SKM-1 treated with dmso at 0.1 percent for 144 hours (cell line): Measurements from ENCODE around the gene KRTAP10-9.
"Not testable (repeated sequence)": the region's sequence is repeated elsewhere in the genome, so short reads cannot be mapped to it uniquely, and the experiment has no call there.

ENCODE experiments used
- DNase-seq: peaks from one replicate; lab custom pipeline; 2025; ENCODE audit not compliant: unreplicated experiment; lab: John Stamatoyannopoulos, UW

The KRTAP10-9 gene

DNA sequence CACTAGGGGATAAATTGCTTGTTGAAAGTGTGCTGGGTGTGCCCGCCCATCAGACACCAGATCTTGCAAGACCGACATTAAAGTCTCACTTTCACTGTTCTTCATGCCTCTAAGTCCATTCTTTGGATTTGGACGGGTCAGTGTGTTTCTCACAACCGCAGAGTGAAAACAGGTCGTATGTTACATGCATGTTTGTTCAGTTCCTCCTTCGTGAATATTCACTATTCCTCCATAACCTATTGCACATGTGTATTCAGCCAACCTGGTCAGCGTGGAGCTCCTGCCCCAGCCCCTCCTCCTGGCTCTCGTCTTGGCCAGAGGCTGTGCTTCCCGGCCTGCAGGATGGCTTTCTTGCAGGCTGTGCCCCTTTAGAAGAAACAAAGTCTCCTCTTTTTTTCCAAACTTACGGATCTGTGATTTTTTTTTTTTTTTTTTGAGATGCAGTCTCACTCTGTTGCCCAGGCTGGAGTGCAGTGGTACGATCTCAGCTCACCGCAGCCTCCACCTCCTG is 32.4 kb upstream of the KRTAP10-9 start:
- no peak for DNase-seq

DNA sequence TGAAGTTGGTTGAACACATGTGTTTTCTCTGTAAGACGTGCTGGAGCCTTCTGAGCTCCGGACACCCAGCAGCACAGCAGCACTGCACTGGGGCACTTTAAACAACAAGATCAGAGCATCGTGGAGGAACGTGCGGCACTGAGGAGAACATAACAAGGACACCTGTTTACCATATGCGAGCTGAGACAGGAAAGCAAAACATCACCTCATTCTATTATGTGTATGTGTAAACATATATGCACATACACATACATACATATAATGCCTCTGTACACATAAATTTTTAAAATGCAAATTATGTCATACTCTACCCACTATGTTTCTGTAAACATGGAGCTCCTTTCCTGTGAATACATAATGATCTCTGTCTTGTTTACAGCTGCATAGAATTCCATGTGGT is 31.4 kb upstream of the KRTAP10-9 start:
- DNase-seq, result no peak

DNA sequence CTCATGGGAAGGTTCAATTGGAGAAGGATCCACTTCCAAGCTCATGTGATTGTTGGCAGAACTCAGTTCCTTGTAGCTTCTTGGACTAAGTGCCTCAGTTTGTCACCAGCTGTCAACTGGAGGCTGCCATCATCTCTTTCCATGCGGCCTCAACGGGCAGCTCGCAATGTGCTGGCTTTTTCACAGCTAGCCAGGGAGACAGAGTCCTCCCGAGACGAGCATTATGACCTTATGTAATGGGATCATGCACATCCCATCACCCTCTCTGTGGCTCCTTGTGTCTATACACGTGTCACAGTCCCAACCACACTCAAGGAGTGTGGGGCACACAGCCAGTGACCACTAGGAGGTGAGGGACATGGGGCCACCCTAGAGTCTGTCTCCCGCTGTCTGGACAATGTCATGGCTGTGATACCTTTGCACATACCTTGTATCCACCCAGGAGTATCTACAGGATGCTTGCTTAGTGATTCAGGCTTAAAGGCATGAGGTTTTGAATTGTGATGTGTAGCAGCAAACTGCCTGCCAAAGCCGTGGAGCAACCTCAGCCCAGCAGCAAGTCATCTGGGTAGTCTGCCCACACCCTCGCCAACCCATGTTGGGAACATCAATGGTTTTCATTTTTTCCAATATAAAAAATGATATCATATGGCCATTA is 30.7 kb upstream of the KRTAP10-9 start:
- no peak for DNase-seq

DNA sequence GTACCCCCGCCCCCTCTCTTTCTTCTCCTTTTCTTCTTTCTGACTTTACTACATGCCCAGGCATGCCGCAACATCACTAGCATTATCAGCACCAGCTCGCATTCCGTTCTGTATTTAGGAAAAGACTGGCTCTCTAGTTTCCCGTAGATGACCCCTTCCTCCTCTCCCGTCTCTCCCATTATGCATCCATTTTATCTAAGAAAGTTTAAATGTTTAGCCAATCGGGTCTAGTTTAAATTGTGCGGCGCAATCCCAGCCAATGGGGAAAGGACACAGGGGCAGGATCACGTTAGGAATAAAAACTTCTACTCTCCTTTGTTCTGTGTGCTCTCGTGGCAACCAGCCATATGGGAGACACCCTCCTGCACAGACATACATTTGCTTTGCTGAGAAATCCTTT is 28.8 kb upstream of the KRTAP10-9 start:
- no peak for DNase-seq

DNA sequence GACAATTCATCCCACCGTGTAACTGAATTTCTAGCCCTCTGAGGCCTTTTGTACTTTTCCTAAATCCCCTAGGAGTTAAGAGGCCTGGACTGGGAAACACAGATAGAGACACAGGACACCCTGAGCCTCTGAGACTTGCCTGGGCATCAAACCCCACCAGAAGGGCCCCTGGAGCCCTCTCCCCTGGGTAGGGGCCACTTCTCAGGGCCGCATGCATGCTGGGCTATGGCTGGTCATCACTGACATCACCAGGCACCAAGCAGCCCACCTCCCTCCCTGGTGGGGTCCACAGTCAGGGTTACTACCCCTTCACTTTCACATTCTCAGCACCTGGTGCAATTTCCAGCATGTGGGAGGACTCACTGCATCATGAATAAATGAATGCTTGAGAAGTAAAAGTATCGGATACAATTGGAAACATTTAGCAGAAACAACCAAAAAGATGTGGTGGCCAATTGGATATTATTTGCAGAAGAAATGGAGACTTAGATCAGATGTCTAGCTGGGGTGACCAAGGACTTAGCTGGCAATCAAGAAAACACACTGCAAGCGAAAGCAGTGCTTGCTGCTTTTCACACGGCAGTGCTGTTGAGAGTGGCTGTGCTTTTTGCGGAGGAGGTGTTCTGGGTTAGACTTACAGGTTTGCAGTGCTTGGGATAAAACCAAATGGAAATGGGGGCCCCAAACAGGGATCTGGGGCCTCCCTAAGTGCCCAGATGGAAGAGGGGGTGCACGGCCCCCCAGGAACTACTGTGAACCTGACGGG is 27.4 kb upstream of the KRTAP10-9 start:
- DNase-seq, result no peak

DNA sequence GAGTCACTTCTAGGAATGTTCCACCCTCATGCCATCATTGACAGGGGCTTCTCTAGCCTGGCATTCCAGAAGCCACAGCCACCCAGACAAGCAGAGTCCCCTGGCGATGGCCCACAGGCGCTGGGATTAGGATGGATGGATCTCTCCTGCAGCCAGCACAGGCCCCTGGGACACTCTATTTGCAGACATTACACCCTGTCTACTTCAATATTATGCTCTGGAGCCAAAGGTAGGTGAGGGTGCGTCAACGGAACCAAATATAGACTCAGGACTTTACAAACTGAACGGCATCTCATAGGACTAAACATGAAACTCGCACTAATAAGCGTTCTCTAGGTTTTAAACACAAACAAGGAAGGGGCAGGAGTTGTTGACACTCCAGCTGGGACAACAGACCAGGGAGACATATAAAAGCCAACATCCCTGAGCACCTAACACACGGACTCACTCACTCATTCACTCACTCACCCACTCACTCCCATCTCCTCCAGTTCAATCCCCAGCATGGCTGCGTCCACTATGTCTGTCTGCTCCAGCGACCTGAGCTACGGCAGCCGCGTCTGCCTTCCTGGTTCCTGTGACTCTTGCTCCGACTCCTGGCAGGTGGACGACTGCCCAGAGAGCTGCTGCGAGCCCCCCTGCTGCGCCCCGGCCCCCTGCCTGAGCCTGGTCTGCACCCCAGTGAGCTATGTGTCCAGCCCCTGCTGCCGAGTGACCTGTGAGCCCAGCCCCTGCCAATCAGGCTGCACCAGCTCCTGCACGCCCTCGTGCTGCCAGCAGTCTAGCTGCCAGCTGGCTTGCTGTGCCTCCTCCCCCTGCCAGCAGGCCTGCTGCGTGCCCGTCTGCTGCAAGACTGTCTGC is 26.5 kb upstream of the KRTAP10-9 start, which contains the start of gene KRTAP10-7:
TSS of gene KRTAP10-7 (plus strand) at position 480 of the 861 bp plus-strand sequence. CDS start at position 505, 25 bp downstream.
- not testable (repeated sequence) for DNase-seq

DNA sequence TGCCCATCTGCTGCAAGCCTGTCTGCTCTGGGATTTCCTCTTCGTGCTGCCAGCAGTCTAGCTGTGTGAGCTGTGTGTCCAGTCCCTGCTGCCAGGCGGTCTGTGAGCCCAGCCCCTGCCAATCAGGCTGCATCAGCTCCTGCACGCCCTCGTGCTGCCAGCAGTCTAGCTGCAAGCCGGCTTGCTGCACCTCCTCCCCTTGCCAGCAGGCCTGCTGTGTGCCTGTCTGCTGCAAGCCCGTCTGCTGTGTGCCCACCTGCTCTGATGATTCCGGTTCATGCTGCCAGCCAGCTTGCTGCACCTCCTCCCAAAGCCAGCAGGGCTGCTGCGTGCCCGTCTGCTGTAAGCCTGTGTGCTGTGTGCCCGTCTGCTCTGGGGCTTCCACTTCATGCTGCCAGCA is 25.8 kb upstream of the KRTAP10-9 start:
- DNase-seq, result not testable (repeated sequence)

DNA sequence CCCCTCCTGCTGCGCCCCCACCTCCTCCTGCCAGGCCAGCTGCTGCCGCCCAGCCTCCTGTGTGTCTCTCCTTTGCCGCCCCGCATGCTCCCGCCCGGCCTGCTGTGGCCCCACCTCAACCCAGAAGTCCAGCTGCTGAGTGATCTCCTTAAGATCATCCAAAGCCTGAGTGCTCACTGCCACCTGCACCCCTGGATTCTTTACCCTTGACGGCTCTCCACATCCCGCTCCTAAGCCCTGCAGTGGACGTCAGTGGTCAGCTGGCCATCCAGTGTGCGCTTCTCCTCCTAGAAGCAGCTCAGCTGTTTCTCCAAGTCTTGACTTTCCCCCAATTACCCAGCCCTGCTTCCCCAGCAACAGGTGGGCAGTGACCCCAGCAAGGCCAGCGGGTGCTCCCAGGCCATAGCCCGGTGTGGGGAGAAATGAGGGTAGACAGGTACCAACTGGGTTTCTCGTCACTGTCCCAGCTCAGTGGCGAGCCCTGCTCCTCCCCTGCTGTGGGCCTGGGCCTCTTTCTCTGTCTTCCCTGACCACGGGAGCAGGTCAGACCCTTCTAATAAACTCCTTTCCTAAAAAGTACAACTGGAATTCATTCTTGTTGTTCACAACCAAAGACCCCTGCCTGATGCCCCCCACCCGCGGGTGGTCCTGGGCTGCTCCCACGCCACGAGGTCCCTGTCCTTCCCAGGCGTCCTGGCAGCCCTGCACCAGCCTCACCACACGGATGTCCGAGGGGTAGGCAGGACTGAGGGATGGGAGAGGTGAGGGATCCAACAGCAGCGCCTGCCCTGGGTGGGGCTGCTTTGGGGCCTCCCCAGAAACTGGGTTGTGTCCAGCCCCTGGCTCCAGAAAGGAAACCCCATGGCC is 25.1 kb upstream of the KRTAP10-9 start:
- DNase-seq, result no peak

DNA sequence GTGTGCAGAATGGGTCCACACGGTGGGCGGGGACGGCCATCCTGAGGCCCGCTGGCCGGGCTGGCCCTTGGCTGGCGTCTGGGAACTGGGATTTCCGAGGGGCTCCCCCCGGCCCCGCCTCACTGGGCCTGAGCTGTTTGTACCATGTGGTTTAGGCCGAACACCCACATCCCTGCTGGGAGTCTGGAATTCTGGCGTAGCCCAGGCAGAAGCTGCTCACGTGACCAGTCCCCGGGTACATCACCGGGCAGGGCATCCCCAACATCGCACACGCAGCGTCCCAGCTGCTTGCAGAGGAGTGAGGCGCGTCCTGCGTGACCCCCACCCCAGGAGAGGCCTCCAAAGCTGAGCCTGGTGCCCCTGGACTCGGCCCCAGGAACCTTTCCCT is 24.4 kb upstream of the KRTAP10-9 start:
- DNase-seq, result no peak

DNA sequence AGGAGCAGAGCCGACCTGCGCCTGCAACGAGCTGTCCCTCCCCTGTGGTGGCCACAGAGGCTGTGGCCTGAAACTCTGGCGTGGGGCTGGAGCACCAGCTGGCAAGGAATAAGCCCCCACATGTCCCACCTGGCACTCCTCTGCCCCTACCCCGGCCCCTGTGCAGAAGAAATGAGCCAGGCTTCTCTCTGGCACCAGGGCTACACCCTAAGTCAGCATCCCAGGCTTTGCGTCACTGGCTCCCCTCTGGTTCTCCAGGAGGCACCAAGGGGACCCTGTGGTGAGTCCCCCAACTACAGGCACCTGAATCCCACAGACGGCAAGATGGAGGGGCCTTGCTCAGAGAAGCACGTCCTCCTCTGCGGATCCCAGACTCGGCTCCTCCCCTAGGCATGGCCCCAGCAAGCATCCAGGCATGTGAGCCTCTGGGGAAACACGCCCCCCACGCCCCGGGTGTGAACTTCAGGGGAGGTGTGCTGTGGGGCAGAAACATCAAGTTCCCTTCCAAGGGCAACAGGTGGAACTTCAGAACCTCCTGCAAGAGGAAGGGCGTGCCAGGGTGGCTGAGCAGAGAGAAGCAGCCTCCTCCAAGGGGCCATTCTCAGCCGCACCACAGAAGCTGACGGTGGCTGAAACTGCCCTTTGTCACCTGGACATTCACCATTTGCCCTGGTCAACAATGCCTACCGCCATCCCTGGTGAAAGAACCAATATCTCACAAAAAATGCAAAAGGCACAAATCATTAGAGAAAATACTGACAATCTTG is 23.6 kb upstream of the KRTAP10-9 start:
- DNase-seq, result no peak

DNA sequence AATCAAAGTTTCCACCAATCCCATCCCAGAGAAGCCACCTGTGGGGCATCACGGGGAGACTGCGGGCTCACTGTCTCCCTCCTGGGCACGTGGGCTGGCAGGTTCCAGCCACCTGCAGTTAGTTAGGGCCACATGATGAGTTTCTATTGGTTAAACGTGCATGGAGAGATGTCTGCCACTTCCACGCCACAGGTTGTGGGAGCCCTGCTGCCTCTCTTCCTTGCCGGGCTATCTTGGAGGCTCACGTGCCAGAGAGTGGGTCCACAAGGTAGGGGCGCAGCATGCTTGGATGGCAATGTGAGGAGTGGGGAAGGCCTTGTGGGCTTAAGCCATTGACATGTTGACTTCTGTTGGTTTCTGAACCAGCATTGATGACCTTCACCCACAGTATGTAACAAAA is 23.0 kb upstream of the KRTAP10-9 start:
- no peak for DNase-seq

DNA sequence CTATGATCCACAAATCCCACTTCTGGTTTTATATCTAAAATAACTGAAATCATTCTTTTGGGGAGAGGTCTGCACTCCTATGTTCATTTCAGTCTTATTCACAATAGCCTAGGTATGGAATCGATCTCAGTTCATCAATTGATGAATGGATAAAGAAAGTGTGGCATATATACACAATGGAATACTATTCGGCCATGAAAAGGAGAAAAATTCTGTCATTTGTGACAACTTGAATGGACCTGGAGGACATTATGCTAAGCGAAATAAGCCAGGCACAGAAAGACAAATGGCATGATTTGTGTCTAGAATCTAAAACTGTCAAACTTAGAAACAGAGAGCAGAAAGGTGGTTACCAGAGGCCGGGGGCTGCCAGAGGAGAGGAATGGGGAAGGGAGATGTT is 20.4 kb upstream of the KRTAP10-9 start:
- DNase-seq, result no peak

DNA sequence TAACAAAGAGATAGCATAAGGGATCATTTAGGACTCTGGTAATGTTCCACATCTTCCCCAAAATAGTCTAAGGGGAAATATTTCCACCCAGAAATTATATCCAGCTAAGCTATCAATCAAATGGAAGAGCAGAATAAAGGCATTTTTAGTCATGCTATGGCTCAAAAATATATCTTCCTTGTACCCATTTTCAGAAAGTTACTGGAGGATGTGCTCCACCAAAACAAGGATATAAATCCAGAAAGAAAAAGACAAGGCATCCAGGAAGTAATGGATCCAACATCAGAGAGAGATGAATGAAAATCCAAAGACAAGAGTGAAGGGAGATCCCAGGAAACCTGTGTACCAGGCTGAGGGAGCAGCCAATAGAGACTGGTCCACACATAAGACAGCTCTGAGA is 17.7 kb upstream of the KRTAP10-9 start:
- no peak for DNase-seq

DNA sequence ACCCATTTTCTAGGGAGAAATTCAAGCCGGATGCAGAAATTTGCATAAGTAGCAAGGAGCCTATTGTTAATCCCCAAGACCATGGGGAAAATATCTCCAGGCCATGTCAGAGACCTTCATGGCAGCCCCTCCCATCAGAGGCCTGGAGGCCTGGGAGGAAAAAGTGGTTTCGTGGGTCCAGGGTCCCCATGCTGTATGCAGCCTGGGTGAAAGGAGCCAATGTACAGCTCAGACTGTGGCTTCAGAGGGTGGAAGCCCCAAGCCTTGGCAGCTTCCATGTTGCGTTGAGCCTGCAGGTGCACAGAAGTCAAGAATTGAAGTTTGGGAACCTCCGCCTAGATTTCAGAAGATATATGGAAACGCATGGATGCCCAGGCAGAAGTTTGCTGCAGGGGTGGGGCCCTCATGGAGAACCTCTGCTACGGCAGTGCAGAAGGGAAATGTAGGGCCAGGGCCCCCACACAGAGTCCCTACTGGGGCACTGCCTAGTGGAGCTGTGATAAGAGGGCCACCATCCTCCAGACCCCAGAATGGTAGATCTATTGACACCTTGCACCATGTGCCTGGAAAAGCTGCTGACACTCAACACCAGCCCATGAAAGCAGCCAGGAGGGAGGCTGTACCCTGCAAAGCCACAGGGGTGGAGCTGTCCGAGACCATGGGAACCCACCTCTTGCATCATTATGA is 16.6 kb upstream of the KRTAP10-9 start:
- DNase-seq, result not testable (repeated sequence)

DNA sequence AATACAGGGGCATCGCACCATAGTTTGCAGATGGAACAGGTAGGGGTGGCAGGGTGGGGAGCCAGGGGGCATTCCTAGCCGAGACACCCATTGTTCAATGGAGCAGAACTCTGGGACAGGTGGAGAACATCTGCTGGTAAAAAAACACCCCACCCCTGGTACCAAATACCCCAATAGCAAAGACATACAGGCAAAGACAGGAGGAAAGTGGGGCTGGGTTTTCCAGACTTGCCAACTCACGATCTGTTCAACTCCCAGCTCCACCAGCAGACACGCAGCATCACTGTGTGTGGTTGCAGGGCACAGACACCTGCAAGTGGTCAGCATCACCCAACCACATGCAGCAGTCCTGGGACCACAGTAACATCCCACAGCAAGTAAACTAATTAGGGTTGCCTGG is 15.3 kb upstream of the KRTAP10-9 start:
- no peak for DNase-seq

DNA sequence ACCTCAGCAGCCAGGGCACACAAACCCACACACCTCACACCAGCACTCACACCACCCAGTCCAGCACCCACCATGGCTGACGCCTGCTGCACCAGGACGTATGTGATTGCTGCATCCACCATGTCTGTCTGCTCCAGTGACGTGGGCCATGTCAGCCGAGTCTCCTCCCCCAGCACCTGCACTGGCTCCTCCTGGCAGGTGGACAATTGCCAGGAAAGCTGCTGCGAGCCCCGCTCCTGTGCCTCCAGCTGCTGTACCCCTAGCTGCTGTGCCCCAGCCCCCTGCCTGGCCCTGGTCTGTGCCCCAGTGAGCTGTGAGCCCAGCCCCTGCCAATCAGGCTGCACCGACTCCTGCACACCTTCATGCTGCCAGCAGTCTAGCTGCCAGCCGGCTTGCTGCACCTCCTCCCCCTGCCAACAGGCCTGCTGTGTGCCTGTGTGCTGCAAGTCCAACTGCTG is 14.8 kb upstream of the KRTAP10-9 start, which contains the start of gene KRTAP10-8:
TSS of gene KRTAP10-8 (plus strand) at position 51 of the 458 bp plus-strand sequence. CDS start at position 73, 22 bp downstream.
- no peak for DNase-seq

DNA sequence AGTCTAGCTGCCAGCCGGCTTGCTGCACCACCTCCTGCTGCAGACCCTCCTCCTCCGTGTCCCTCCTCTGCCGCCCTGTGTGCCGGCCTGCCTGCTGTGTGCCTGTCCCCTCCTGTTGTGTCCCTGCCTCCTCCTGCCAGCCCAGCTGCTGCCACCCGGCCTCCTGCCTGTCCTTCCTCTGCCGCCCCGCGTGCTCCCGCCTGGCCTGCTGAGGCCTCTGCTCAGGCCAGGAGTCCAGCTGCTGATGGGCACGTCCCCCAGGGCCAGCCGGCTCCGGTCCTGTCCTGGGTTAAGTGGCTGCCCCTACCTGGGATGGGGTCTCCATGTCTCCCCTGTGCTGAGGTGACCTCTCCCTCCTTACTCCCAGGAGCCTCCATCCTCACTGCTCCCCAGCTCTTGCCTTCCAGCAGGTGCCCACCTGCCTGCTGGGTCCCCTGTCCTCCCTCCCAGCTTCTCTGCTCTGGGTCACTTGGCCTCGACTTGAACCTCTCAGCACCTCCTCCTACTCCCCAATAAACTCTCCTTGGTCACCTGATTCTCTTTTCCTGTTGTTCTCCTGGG is 14.1 kb upstream of the KRTAP10-9 start:
- DNase-seq, result no peak

DNA sequence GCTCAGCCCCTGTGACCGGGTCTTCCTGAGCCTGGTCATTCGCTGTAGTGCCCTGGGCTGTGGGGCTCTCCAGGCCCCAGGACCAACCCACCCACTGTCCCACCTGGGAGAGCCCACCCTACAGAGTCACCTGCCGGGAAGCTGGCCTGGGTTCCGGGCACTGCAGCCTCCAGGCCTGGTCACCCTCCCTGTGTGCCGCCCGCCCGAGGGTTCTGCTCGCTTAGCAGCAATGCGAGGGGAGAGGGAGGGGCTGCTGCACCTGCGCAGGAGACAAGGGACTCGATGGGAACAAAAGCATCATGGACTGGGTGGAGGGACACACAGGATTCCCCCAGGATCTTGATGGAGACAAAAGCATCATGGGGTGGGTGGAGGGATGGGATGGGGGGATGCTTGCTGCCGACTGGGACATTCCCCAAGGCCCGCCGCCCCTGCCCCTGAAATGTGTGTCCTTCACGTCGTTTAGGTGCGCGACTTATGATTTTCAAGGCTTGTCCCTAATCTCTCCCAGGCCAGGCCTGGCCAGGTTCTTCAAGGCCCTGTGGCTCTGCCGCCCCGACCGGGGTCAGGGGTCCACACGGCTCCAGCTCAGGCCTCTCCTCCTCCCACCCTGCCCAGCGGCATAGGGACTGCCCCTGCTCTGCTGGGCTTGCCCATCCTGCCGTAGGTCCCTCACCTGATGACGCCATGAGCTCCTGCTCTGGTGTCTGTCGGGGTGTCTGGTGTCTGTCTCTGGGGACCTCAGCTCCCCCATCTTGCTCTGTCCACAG is 13.3 kb upstream of the KRTAP10-9 start:
- no peak for DNase-seq
